Activated CD8-positive, alpha-beta T cell treated with anti-CD3 and anti-CD28 coated beads, Interleukin-2, amount 10 ng/mL, durations not matched to agents 7 days and 5 days (primary cell): ENCODE results near the gene GALNT11. TPM values are rescaled to one million over a fixed set of nuclear protein-coding genes. Genes with fewer than 3 reads are reported as not detected.
"Not testable (repeated sequence)": the region's sequence is repeated elsewhere in the genome, so short reads cannot be mapped to it uniquely, and the experiment has no call there.

Source experiments
- ATAC-seq: fragments of 150-1000 bp; cut with Tn5 transposase; one replicate; pipeline ENCODE4 v1.10.0; 2021; ENCODE audit warnings: moderate library complexity
- CTCF ChIA-PET: fragments of 350-600 bp; sonication (Branson Sonifier 250); formaldehyde crosslinking; loops from one replicate; lab custom pipeline; 2021; ENCODE audit warnings: antibody characterized with exemption; lab: Charles Lee
- POLR2A ChIA-PET: fragments of 350-600 bp; sonication (Branson Sonifier 250); formaldehyde crosslinking; loops from one replicate; lab custom pipeline; 2021; ENCODE audit warnings: antibody characterized with exemption; lab: Charles Lee
- DNase-seq: peaks from one replicate; pipeline ENCODE4 v3.0.0-alpha.2; 2020
- H3K27ac Mint-ChIP-seq: one replicate; pipeline ENCODE4 v1.8.0; 2021; ENCODE audit warnings: mild to moderate bottlenecking, mixed read lengths
- H3K27me3 Mint-ChIP-seq: one replicate; pipeline ENCODE4 v1.8.0; 2021; ENCODE audit warnings: low read depth, mixed read lengths
- H3K36me3 Mint-ChIP-seq: one replicate; pipeline ENCODE4 v1.8.0; 2021; ENCODE audit warnings: low read depth, mixed read lengths
- H3K4me1 Mint-ChIP-seq: one replicate; pipeline ENCODE4 v1.8.0; 2021; ENCODE audit warnings: low read depth, mixed read lengths
- H3K4me3 Mint-ChIP-seq: one replicate; pipeline ENCODE4 v1.8.0; 2021; ENCODE audit warnings: mild to moderate bottlenecking, mixed read lengths
- H3K9me3 Mint-ChIP-seq: one replicate; pipeline ENCODE4 v1.8.0; 2022; ENCODE audit warnings: mixed read lengths; ENCODE audit not compliant: insufficient read depth
- total RNA-seq, 2 experiments: library from RNA; stranded (reverse); gene quantifications; one replicate each; pipeline ENCODE4 v1.2.3, GENCODE V29; 2021

Gene GALNT11
- total RNA-seq, 2 experiments from 2014 or later, result 18.4 to 20.3 TPM

DNA sequence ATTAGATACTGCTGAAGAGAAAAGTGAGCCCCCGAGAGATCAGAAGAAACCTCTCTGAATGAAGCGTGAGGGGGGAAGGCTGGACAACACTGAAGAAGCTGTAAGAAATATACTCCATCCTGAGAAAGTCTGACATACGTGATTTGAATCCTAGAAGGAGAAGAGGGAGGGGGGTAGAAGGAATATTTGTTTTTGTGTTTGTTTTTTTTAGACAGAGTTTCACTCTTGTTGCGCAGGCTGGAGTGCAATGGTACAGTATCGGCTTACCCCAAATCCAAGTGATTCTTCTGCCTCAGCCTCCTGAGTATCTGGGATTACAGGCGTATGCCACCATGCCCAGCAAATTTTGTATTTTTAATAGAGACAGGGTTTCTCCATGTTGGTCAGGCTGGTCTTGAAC, 52.6 kb downstream of the GALNT11 start:
- no peak for ATAC-seq
- ChIA-PET CTCF (no interaction called here), POLR2A (no interaction called here)
- Mint-ChIP-seq H3K27me3 (no peaks in the 10 kb centered on the region), H3K4me3 (no peak overlapping the region), H3K36me3 (no peaks in the 10 kb centered on the region), H3K9me3 (no peaks in the 10 kb centered on the region), H3K27ac (no peak overlapping the region), H3K4me1 (peaks cover 18% of the 10 kb centered on the region)
- DNase-seq, result no peak

- ChIA-PET CTCF (interaction anchor here (0.8 to 1.1 kb wide), 2 partner anchors 15 to 297 kb away, joined by 3 read pairs; no protein-coding TSS in a partner anchor), POLR2A (no interaction called here)
These were observed 53.3 kb downstream of the GALNT11 start for GRCh38 chr7:152078786-152079185.

GRCh38 chr7:152081088-152081487, 55.6 kb downstream of the GALNT11 start:
- H3K4me1 Mint-ChIP-seq, result peaks cover 18% of the 10 kb centered on the region
- ChIA-PET POLR2A (no interaction called here), CTCF (no interaction called here)
- ATAC-seq (no peak), DNase-seq (no peak)
- H3K36me3 Mint-ChIP-seq, result peaks cover 11% of the 10 kb centered on the region
- no peaks in the 10 kb centered on the region for H3K27me3 Mint-ChIP-seq
- no peaks in the 10 kb centered on the region for H3K9me3 Mint-ChIP-seq
- H3K27ac Mint-ChIP-seq, result no peak overlapping the region
- H3K4me3 Mint-ChIP-seq, result no peak overlapping the region

More at GRCh38 chr7:152078786-152079185, 53.3 kb downstream of the GALNT11 start:
- Mint-ChIP-seq H3K27me3 (no peaks in the 10 kb centered on the region), H3K27ac (no peak overlapping the region), H3K4me3 (no peak overlapping the region), H3K4me1 (peaks cover 18% of the 10 kb centered on the region), H3K9me3 (no peaks in the 10 kb centered on the region), H3K36me3 (peaks cover 1% of the 10 kb centered on the region)
- DNase-seq (no peak), ATAC-seq (no peak)

DNA sequence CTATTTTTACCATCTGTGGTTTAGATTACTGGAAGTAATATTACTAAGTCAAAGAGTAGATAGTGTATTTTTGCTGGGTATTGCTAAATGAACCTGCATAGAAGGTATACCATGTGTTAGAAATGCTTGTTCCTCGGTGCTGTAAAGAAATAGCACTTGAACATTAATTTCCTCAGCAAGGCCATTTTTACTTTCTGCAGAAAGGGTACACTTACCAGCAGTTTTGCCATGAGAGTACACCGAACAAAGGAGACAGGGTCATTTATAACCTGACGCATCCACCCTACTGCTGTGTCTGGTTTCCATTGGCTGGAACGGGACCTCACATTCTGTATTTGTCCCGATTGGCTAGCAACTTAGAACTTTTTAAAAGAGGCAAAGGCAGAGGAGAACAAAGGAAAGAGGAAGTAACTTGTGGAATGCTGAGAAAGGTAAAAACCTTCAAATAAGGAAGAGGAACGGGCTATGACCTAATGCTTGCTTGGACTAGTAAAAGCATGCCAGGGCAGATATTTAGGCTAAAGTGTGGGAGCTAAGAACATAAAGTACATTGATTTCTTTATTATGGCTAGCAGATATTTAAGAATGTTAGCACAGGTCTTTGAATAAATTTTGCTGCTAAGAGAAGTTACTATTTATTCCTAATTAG, 56.7 kb downstream of the GALNT11 start:
- not testable (repeated sequence) for H3K27ac Mint-ChIP-seq

GRCh38 chr7:152085131-152085530, 59.7 kb downstream of the GALNT11 start:
- H3K9me3 Mint-ChIP-seq, result peaks cover 11% of the 10 kb centered on the region
- no peak for ATAC-seq
- peaks cover 26% of the 10 kb centered on the region for H3K36me3 Mint-ChIP-seq
- H3K27me3 Mint-ChIP-seq, result no peaks in the 10 kb centered on the region
- DNase-seq, result no peak
- POLR2A ChIA-PET, result no interaction called here
- H3K27ac Mint-ChIP-seq, result no peak overlapping the region
- CTCF ChIA-PET, result no interaction called here
- no peaks in the 10 kb centered on the region for H3K4me1 Mint-ChIP-seq
- no peak overlapping the region for H3K4me3 Mint-ChIP-seq

More for the DNA sequence above, 56.7 kb downstream of the GALNT11 start:
- peaks cover 14% of the 10 kb centered on the region for H3K36me3 Mint-ChIP-seq
- CTCF ChIA-PET, POLR2A ChIA-PET, H3K27me3 Mint-ChIP-seq, H3K4me3 Mint-ChIP-seq, ATAC-seq, DNase-seq, H3K9me3 Mint-ChIP-seq: not testable (repeated sequence)
- peaks cover 16% of the 10 kb centered on the region for H3K4me1 Mint-ChIP-seq

DNA sequence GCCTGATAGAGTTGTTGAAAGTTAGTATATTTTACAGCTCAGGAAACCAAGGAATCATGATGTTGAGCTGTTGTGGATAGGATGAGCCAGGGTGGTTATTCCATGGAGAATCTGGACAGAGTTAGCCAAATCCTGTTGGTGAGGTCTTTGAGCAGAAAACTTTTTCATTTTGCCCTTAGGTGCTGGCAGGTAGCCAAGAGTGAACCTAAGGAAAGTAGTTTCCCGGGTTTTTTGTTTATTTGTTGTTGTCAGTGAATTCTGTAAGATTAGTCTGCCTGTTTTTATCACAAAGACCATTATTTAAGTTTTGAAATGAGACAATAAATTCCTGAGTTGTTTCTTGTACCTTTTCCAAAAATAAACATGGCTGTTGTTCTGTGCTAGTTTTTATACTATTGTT, 61.0 kb downstream of the GALNT11 start:
- H3K4me3 Mint-ChIP-seq, result no peak overlapping the region
- ChIA-PET POLR2A (no interaction called here), CTCF (no interaction called here)
- peaks cover 11% of the 10 kb centered on the region for H3K9me3 Mint-ChIP-seq
- ATAC-seq, result no peak
- no peaks in the 10 kb centered on the region for H3K27me3 Mint-ChIP-seq
- no peaks in the 10 kb centered on the region for H3K4me1 Mint-ChIP-seq
- peaks cover 29% of the 10 kb centered on the region for H3K36me3 Mint-ChIP-seq
- DNase-seq, result no peak
- H3K27ac Mint-ChIP-seq, result no peak overlapping the region

- Mint-ChIP-seq H3K27ac (no peak overlapping the region), H3K4me1 (no peaks in the 10 kb centered on the region), H3K9me3 (peaks cover 11% of the 10 kb centered on the region), H3K27me3 (no peaks in the 10 kb centered on the region), H3K36me3 (peaks cover 26% of the 10 kb centered on the region), H3K4me3 (no peak overlapping the region)
- ATAC-seq (no peak), DNase-seq (no peak)
- POLR2A ChIA-PET, result no interaction called here
- CTCF ChIA-PET, result no interaction called here
These were observed 63.7 kb downstream of the GALNT11 start for GRCh38 chr7:152089183-152089582.

- Mint-ChIP-seq H3K27me3 (no peaks in the 10 kb centered on the region), H3K9me3 (peaks cover 11% of the 10 kb centered on the region), H3K4me1 (no peaks in the 10 kb centered on the region), H3K4me3 (no peak overlapping the region), H3K36me3 (peaks cover 20% of the 10 kb centered on the region), H3K27ac (no peak overlapping the region)
- ChIA-PET CTCF (no interaction called here), POLR2A (no interaction called here)
- ATAC-seq, result no peak
- DNase-seq, result no peak
These were observed 65.3 kb downstream of the GALNT11 start for GRCh38 chr7:152090747-152091146.

GRCh38 chr7:152093717-152094116, 68.2 kb downstream of the GALNT11 start:
- ATAC-seq, result no peak
- Mint-ChIP-seq H3K9me3 (peaks cover 8% of the 10 kb centered on the region), H3K4me3 (no peak overlapping the region), H3K4me1 (no peaks in the 10 kb centered on the region), H3K27me3 (no peaks in the 10 kb centered on the region), H3K36me3 (peaks cover 18% of the 10 kb centered on the region), H3K27ac (no peak overlapping the region)
- CTCF ChIA-PET, result interaction anchor here (1.2 kb wide), 1 partner anchor 15 kb away, joined by 3 read pairs; no protein-coding TSS in a partner anchor
- POLR2A ChIA-PET, result no interaction called here
- DNase-seq, result no peak

DNA sequence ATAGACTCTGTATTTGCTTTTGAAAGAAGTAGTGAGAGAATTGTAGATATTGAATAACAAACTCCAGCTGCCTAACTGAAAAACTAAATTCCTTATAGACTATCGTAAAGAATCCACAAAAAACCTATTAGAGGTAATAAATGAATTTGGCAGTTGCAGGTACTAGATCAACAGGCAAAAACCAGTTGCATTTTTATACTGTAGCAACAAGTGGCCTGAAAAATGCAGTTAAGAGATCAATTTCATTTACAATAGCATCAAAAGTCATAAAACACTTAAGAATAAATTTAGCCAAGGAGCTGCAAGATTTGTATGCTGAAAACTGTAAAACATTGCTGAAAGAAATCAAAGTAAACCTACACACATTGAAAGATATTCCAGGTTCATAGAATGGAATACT, 70.3 kb downstream of the GALNT11 start:
- DNase-seq (no peak), ATAC-seq (no peak)
- ChIA-PET CTCF (interaction anchor here (1.0 kb wide), 1 partner anchor 19 kb away, joined by 4 read pairs; no protein-coding TSS in a partner anchor), POLR2A (no interaction called here)
- H3K9me3 Mint-ChIP-seq, result no peaks in the 10 kb centered on the region
- peaks cover 9% of the 10 kb centered on the region for H3K36me3 Mint-ChIP-seq
- H3K4me3 Mint-ChIP-seq, result no peak overlapping the region
- H3K4me1 Mint-ChIP-seq, result no peaks in the 10 kb centered on the region
- H3K27ac Mint-ChIP-seq, result no peak overlapping the region
- H3K27me3 Mint-ChIP-seq, result no peaks in the 10 kb centered on the region

DNA sequence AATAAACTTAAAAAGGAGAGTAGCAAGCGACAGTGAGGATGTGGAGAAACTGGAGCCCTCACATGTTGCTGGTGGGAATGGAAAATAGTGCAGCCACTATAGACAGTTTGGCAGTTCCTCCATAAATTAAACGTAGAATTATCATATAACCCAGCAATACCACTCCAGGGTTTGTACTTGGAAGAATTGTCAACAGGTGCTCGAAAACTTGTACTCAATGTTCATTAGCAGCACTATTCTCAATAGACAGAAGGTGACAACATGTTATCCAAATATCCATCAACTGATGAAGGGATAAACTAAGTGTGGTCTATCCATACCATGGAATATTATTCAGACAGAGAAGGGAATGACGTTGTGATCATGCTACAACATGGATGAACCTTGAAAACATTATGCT, 71.9 kb downstream of the GALNT11 start:
- no peaks in the 10 kb centered on the region for H3K4me1 Mint-ChIP-seq
- DNase-seq, result no peak
- ATAC-seq, result no peak
- no peaks in the 10 kb centered on the region for H3K9me3 Mint-ChIP-seq
- POLR2A ChIA-PET, result no interaction called here
- CTCF ChIA-PET, result no interaction called here
- H3K36me3 Mint-ChIP-seq, result peaks cover 12% of the 10 kb centered on the region
- no peak overlapping the region for H3K27ac Mint-ChIP-seq
- H3K27me3 Mint-ChIP-seq, result no peaks in the 10 kb centered on the region
- no peak overlapping the region for H3K4me3 Mint-ChIP-seq

GRCh38 chr7:152103066-152103465, 77.6 kb downstream of the GALNT11 start:
- Mint-ChIP-seq H3K36me3 (peaks cover 27% of the 10 kb centered on the region), H3K27ac (no peak overlapping the region), H3K27me3 (no peaks in the 10 kb centered on the region), H3K9me3 (no peaks in the 10 kb centered on the region), H3K4me1 (no peaks in the 10 kb centered on the region), H3K4me3 (no peak overlapping the region)
- POLR2A ChIA-PET, result no interaction called here
- ATAC-seq (no peak), DNase-seq (no peak)
- CTCF ChIA-PET, result no interaction called here
